MM.1S (cell line): Measurements from ENCODE around the gene LCE7A.

Source experiments
- DNase-seq: peaks from one replicate; pipeline ENCODE4 v3.0.0-alpha.2; 2015
- H2AFZ ChIP-seq: fragments of 300-600 bp; sonication (generic); 2 replicates; pipeline ENCODE4 v1.6.0; 2016; ENCODE audit warnings: antibody characterized with exemption, low read length
- H3F3A ChIP-seq: fragments of 300-600 bp; sonication (generic); 2 replicates; pipeline ENCODE4 v1.6.1; 2016; ENCODE audit warnings: mild to moderate bottlenecking, antibody characterized with exemption, low read length, moderate library complexity, mixed read lengths; ENCODE audit not compliant: insufficient read depth
- H3K27ac ChIP-seq: fragments of 300-600 bp; sonication (generic); 2 replicates; pipeline ENCODE4 v1.5.1; 2016; ENCODE audit warnings: mild to moderate bottlenecking, low read length
- H3K27me3 ChIP-seq: fragments of 300-600 bp; sonication (generic); replicated peaks from 2 replicates; pipeline ENCODE4 v1.6.0; 2016; ENCODE audit warnings: low read length; ENCODE audit not compliant: insufficient read depth
- H3K36me3 ChIP-seq: fragments of 300-600 bp; sonication (generic); replicated peaks from 2 replicates; pipeline ENCODE4 v1.6.1; 2016; ENCODE audit warnings: mild to moderate bottlenecking, low read length, mixed read lengths; ENCODE audit not compliant: insufficient read depth
- H3K4me1 ChIP-seq: fragments of 300-600 bp; sonication (generic); 2 replicates; pipeline ENCODE4 v1.6.1; 2016; ENCODE audit warnings: low read length, mixed read lengths
- H3K4me2 ChIP-seq: fragments of 300-600 bp; sonication (generic); 2 replicates; pipeline ENCODE4 v1.6.0; 2016; ENCODE audit warnings: low read depth, low read length
- H3K4me3 ChIP-seq: fragments of 300-600 bp; sonication (generic); 2 replicates; pipeline ENCODE4 v1.5.1; 2016; ENCODE audit warnings: low read length, mixed read lengths
- H3K79me2 ChIP-seq: fragments of 300-600 bp; sonication (generic); 2 replicates; pipeline ENCODE4 v1.6.1; 2016; ENCODE audit warnings: mixed run types, low read length, mixed read lengths
- H3K9ac ChIP-seq: fragments of 300-600 bp; sonication (generic); 2 replicates; pipeline ENCODE4 v1.6.1; 2016; ENCODE audit warnings: low read length, mixed read lengths
- H3K9me2 ChIP-seq: fragments of 300-600 bp; sonication (generic); replicated peaks from 2 replicates; pipeline ENCODE4 v1.6.1; 2016; ENCODE audit warnings: mild to moderate bottlenecking, low read length, mixed read lengths; ENCODE audit not compliant: insufficient read depth
- H3K9me3 ChIP-seq: fragments of 300-600 bp; sonication (generic); replicated peaks from 2 replicates; pipeline ENCODE4 v1.6.1; 2016; ENCODE audit warnings: mild to moderate bottlenecking, low read length, mixed read lengths; ENCODE audit not compliant: insufficient read depth
- H4K20me1 ChIP-seq: fragments of 300-600 bp; sonication (generic); 2 replicates; pipeline ENCODE4 v1.6.1; 2016; ENCODE audit warnings: mild to moderate bottlenecking, low read length, moderate library complexity, mixed read lengths; ENCODE audit not compliant: insufficient read depth
- CTCF ChIP-seq: fragments of 300-600 bp; sonication (generic); IDR thresholded peaks from 2 replicates; pipeline ENCODE4 v1.5.1; 2016; ENCODE audit warnings: antibody characterized with exemption, low read length, mixed read lengths
- EZH2 ChIP-seq: fragments of 300-600 bp; sonication (generic); optimal IDR thresholded peaks from 2 replicates; pipeline ENCODE3; 2017; ENCODE audit warnings: low read depth, mild to moderate bottlenecking, antibody characterized with exemption, low read length, mixed read lengths
- EZH2phosphoT487 ChIP-seq: fragments of 300-600 bp; sonication (generic); IDR thresholded peaks from 2 replicates; pipeline ENCODE4 v1.6.1; 2018; ENCODE audit warnings: antibody characterized with exemption, low read length

The LCE7A gene

GRCh38 chr1:152884966-152885624 lies 25.3 kb downstream of the LCE7A start:
- Histone ChIP-seq H3K4me1 (no peaks in the 10 kb centered on the region), H3K4me2 (no peak overlapping the region), H3K36me3 (no peaks in the 10 kb centered on the region), H3K9me3 (no peaks in the 10 kb centered on the region), H3K9me2 (no peaks in the 10 kb centered on the region), H3K9ac (no peak overlapping the region), H3F3A (no peaks in the 10 kb centered on the region), H2AFZ (no peak overlapping the region), H4K20me1 (no peaks in the 10 kb centered on the region), H3K27ac (no peak overlapping the region), H3K27me3 (no peaks in the 10 kb centered on the region), H3K79me2 (no peaks in the 10 kb centered on the region), H3K4me3 (no peak overlapping the region)
- TF ChIP-seq EZH2phosphoT487 = no peak
- no peak for TF ChIP-seq CTCF
- TF ChIP-seq EZH2 = no peak
- no peak for DNase-seq

GRCh38 chr1:152886085-152886484 lies 26.3 kb downstream of the LCE7A start:
- Histone ChIP-seq H3K79me2 (no peaks in the 10 kb centered on the region), H3F3A (no peaks in the 10 kb centered on the region), H3K9ac (no peak overlapping the region), H3K27ac (no peak overlapping the region), H3K4me1 (no peaks in the 10 kb centered on the region), H3K9me3 (no peaks in the 10 kb centered on the region), H3K27me3 (no peaks in the 10 kb centered on the region), H4K20me1 (no peaks in the 10 kb centered on the region), H3K36me3 (no peaks in the 10 kb centered on the region), H3K4me3 (no peak overlapping the region), H2AFZ (no peak overlapping the region), H3K9me2 (no peaks in the 10 kb centered on the region), H3K4me2 (no peak overlapping the region)
- no peak for DNase-seq
- TF ChIP-seq EZH2 (no peak), CTCF (no peak), EZH2phosphoT487 (no peak)

- Histone ChIP-seq H3F3A (no peaks in the 10 kb centered on the region), H3K27me3 (no peaks in the 10 kb centered on the region), H4K20me1 (no peaks in the 10 kb centered on the region), H3K9ac (no peak overlapping the region), H3K4me2 (no peak overlapping the region), H3K27ac (no peak overlapping the region), H3K9me2 (no peaks in the 10 kb centered on the region), H3K4me3 (no peak overlapping the region), H3K79me2 (no peaks in the 10 kb centered on the region), H3K4me1 (no peaks in the 10 kb centered on the region), H3K9me3 (no peaks in the 10 kb centered on the region), H3K36me3 (no peaks in the 10 kb centered on the region), H2AFZ (no peak overlapping the region)
- TF ChIP-seq EZH2phosphoT487 = no peak
- TF ChIP-seq CTCF = no peak
- TF ChIP-seq EZH2 = no peak
- no peak for DNase-seq
Observed at GRCh38 chr1:152886758-152887409, 27.1 kb downstream of the LCE7A start.
